RPMI8226 (cell line): ENCODE results near the gene OR10T2.
"Not testable (repeated sequence)": the region's sequence is repeated elsewhere in the genome, so short reads cannot be mapped to it uniquely, and the experiment has no call there.

ENCODE experiments used
- DNase-seq: peaks from one replicate; pipeline ENCODE4 v3.0.0-alpha.2; 2015

The OR10T2 gene

DNA sequence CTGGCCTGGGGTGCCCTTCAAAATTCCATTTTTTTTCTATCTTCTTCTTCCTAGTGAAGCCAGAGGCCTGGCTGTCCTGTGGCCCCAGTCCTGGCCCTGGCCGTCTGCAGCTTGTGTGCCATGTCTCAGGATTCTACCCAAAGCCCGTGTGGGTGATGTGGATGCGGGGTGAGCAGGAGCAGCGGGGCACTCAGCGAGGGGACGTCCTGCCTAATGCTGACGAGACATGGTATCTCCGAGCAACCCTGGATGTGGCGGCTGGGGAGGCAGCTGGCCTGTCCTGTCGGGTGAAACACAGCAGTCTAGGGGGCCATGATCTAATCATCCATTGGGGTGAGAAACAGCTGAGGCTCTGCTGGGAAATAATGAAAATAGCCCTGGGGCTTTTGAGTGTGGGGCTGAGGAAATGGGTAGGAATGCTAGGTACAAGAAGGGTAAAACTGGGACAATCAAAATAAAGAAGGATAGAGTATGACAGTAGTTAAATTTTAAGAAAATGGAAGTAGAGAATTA is 43.4 kb downstream of the OR10T2 start:
- DNase-seq = no peak

DNA sequence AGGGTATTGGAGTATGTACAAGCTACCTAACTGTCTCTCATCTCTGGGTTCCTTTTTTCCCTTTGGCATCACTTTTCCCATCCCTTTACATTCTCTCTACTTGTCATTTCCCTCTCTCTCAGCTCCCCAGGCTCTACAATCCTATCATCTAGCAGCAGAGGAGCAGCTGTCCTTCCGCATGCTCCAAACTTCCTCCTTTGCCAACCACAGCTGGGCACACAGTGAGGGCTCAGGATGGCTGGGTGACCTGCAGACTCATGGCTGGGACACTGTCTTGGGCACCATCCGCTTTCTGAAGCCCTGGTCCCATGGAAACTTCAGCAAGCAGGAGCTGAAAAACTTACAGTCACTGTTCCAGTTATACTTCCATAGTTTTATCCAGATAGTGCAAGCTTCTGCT is 45.0 kb downstream of the OR10T2 start:
- DNase-seq = no peak

- no peak for DNase-seq
Measured at GRCh38 chr1:158353303-158354075, 45.8 kb downstream of the OR10T2 start, which contains the start of gene CD1E. Gene CD1E (plus strand): TSS chr1:158353894. CDS start chr1:158353989, 95 bp downstream.

DNA sequence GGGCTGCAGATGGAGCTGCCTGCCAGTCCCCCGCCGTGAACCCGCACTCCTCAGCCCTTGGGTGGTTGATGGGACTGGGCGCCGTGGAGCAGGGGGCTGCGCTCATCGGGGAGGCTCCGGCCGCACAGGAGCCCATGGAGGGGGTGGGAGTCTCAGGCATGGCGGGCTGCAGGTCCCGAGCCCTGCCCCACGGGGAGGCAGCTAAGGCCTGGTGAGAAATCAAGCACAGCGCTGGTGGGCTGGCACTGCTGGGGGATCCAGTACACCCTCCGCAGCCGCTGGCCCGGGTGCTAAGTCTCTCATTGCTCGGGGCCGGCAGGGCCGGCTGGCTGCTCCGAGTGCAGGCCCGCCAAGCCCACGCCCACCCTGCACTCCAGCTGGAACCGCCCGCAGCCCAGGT is 50.3 kb downstream of the OR10T2 start:
- DNase-seq = not testable (repeated sequence)
